ENCODE data around the gene HCRT.
A peak's percentile ranks its signal among the peaks of the same experiment; 100 is the strongest.

Gene HCRT

GRCh38 chr17:42198897-42199296 lies 13.6 kb upstream of the HCRT start:
- no peak overlapping the region for H2AFZ ChIP-seq (ENCODE audit: low read length)
- H3K4me3 ChIP-seq (ENCODE audit: low read length in 2 of 2), result no peak overlapping the region

GRCh38 chr17:42197564-42198156 lies 12.4 kb upstream of the HCRT start:
- Histone ChIP-seq H3K79me1 (ENCODE audit: low read depth, low read length) (no peaks in the 10 kb centered on the region), H2BK15ac (ENCODE audit: low read length) (no peak overlapping the region), H2BK120ac (ENCODE audit: low read depth, low read length) (no peak overlapping the region), H2BK5ac (ENCODE audit: low read length) (no peak overlapping the region), H3K4me1 (ENCODE audit: control insufficient read depth in 2 of 2, insufficient read depth in 1 of 2, low read depth in 1 of 2, low read length in 2 of 2) (peaks cover 2 to 4% of the 10 kb centered on the region in 2 donors), H2AK5ac (ENCODE audit: low read depth, low read length) (no peak overlapping the region), H2AFZ (ENCODE audit: low read length) (no peak overlapping the region), H3K4me3 (ENCODE audit: low read length in 2 of 2) (no peak overlapping the region), H3K9me3 (replicated peaks in 1 of 2; ENCODE audit: control insufficient read depth in 2 of 2, insufficient read depth in 1 of 2, low read depth in 1 of 2, low read length in 2 of 2) (no peaks in the 10 kb centered on the region), H4K91ac (ENCODE audit: low read depth, low read length, poor library complexity) (no peak overlapping the region), H3K27me3 (ENCODE audit: control insufficient read depth in 3 of 3, insufficient read depth in 3 of 3, low read depth in 1 of 3, low read length in 3 of 3) (no peaks in the 10 kb centered on the region), H3K14ac (ENCODE audit: low read length) (no peak overlapping the region), H4K8ac (ENCODE audit: low read depth, low read length) (no peak overlapping the region), H3K4me2 (ENCODE audit: insufficient read depth, low read length, poor library complexity, severe bottlenecking) (no peak overlapping the region), H2BK12ac (ENCODE audit: low read length) (no peak overlapping the region), H3K23ac (ENCODE audit: low read depth, low read length, poor library complexity) (no peak overlapping the region), H3K9ac (ENCODE audit: low read depth, low read length, poor library complexity) (no peak overlapping the region), H3K36me3 (replicated peaks in 1 of 2; ENCODE audit: control insufficient read depth in 2 of 2, insufficient read depth in 2 of 2, low read length in 2 of 2) (peaks cover 19 to 42% of the 10 kb centered on the region in 2 donors), H3K4ac (ENCODE audit: low read length) (no peak overlapping the region), H3K27ac (replicated peaks; ENCODE audit: low read length) (no peak overlapping the region), H3K18ac (ENCODE audit: low read length) (no peak overlapping the region)
- DNase-seq (ENCODE audit: low spot score), result no peak
- WGBS, 2 donors (ENCODE audit: extremely low coverage in 2 of 2, insufficient read length in 2 of 2, insufficient replicate concordance in 1 of 2), result no CpG with 5 or more reads among the region's 8 CpGs

More at GRCh38 chr17:42198897-42199296, 13.6 kb upstream of the HCRT start:
- Histone ChIP-seq H3K9me3 (replicated peaks in 1 of 2; ENCODE audit: control insufficient read depth in 2 of 2, insufficient read depth in 1 of 2, low read depth in 1 of 2, low read length in 2 of 2) (no peaks in the 10 kb centered on the region), H3K27ac (replicated peaks; ENCODE audit: low read length) (no peak overlapping the region), H2AK5ac (ENCODE audit: low read depth, low read length) (no peak overlapping the region), H2BK15ac (ENCODE audit: low read length) (no peak overlapping the region), H3K14ac (ENCODE audit: low read length) (no peak overlapping the region), H2BK12ac (ENCODE audit: low read length) (no peak overlapping the region), H3K9ac (ENCODE audit: low read depth, low read length, poor library complexity) (no peak overlapping the region), H3K79me1 (ENCODE audit: low read depth, low read length) (no peaks in the 10 kb centered on the region), H2BK120ac (ENCODE audit: low read depth, low read length) (no peak overlapping the region), H3K36me3 (replicated peaks in 1 of 2; ENCODE audit: control insufficient read depth in 2 of 2, insufficient read depth in 2 of 2, low read length in 2 of 2) (peaks cover 21 to 53% of the 10 kb centered on the region in 2 donors), H3K27me3 (ENCODE audit: control insufficient read depth in 3 of 3, insufficient read depth in 3 of 3, low read depth in 1 of 3, low read length in 3 of 3) (no peaks in the 10 kb centered on the region), H3K4me2 (ENCODE audit: insufficient read depth, low read length, poor library complexity, severe bottlenecking) (no peak overlapping the region), H3K4me1 (ENCODE audit: control insufficient read depth in 2 of 2, insufficient read depth in 1 of 2, low read depth in 1 of 2, low read length in 2 of 2) (peaks cover 2 to 4% of the 10 kb centered on the region in 2 donors), H3K18ac (ENCODE audit: low read length) (no peak overlapping the region), H3K23ac (ENCODE audit: low read depth, low read length, poor library complexity) (no peak overlapping the region), H3K4ac (ENCODE audit: low read length) (no peak overlapping the region), H4K91ac (ENCODE audit: low read depth, low read length, poor library complexity) (no peak overlapping the region), H2BK5ac (ENCODE audit: low read length) (no peak overlapping the region), H4K8ac (ENCODE audit: low read depth, low read length) (no peak overlapping the region)
- WGBS, 2 donors (ENCODE audit: extremely low coverage in 2 of 2, insufficient read length in 2 of 2, insufficient replicate concordance in 1 of 2), result no CpG with 5 or more reads among the region's 4 CpGs
- DNase-seq (ENCODE audit: low spot score), result no peak

- Histone ChIP-seq H2BK15ac (ENCODE audit: low read length) (peak within 1 kb of the TSS; percentile 89), H4K8ac (ENCODE audit: low read depth, low read length) (no peak within 1 kb of the TSS), H3K27me3 (ENCODE audit: control insufficient read depth in 3 of 3, insufficient read depth in 3 of 3, low read depth in 1 of 3, low read length in 3 of 3) (no peaks in the 10 kb centered on the region), H2BK120ac (ENCODE audit: low read depth, low read length) (peak within 1 kb of the TSS; percentile 22), H3K4me2 (ENCODE audit: insufficient read depth, low read length, poor library complexity, severe bottlenecking) (peak within 1 kb of the TSS; percentile 32), H3K9me3 (replicated peaks in 1 of 2; ENCODE audit: control insufficient read depth in 2 of 2, insufficient read depth in 1 of 2, low read depth in 1 of 2, low read length in 2 of 2) (no peaks in the 10 kb centered on the region), H3K79me1 (ENCODE audit: low read depth, low read length) (no peaks in the 10 kb centered on the region), H3K9ac (ENCODE audit: low read depth, low read length, poor library complexity) (peak within 1 kb of the TSS; percentile 39), H2BK12ac (ENCODE audit: low read length) (peak within 1 kb of the TSS; percentile 12), H3K27ac (replicated peaks; ENCODE audit: low read length) (no peak within 1 kb of the TSS), H3K36me3 (replicated peaks in 1 of 2; ENCODE audit: control insufficient read depth in 2 of 2, insufficient read depth in 2 of 2, low read length in 2 of 2) (peaks cover 1 to 8% of the 10 kb centered on the region in 2 donors), H3K23ac (ENCODE audit: low read depth, low read length, poor library complexity) (no peak within 1 kb of the TSS), H3K18ac (ENCODE audit: low read length) (peak within 1 kb of the TSS; percentile 74), H2AFZ (ENCODE audit: low read length) (peak within 1 kb of the TSS; percentile 95), H4K91ac (ENCODE audit: low read depth, low read length, poor library complexity) (no peak within 1 kb of the TSS), H3K4ac (ENCODE audit: low read length) (no peak within 1 kb of the TSS), H2AK5ac (ENCODE audit: low read depth, low read length) (peak within 1 kb of the TSS; percentile 32), H2BK5ac (ENCODE audit: low read length) (no peak within 1 kb of the TSS), H3K4me1 (ENCODE audit: control insufficient read depth in 2 of 2, insufficient read depth in 1 of 2, low read depth in 1 of 2, low read length in 2 of 2) (peaks cover 2 to 4% of the 10 kb centered on the region in 2 donors), H3K14ac (ENCODE audit: low read length) (no peak within 1 kb of the TSS), H3K4me3 (ENCODE audit: low read length in 2 of 2) (peak within 1 kb of the TSS; percentile 12 to 79)
- peak; percentile 51 for DNase-seq (ENCODE audit: low spot score)
- no CpG with 5 or more reads among the region's 24 CpGs for WGBS, 2 donors (ENCODE audit: extremely low coverage in 2 of 2, insufficient read length in 2 of 2, insufficient replicate concordance in 1 of 2)
Observed at GRCh38 chr17:42193969-42194899, 9.0 kb upstream of the HCRT start, which contains the start of gene GHDC. GHDC (minus strand) TSS chr17:42194494; CDS start chr17:42193581, 913 bp downstream.
